ENCODE data around the gene TPCN2.
A peak's percentile ranks its signal among the peaks of the same experiment; 100 is the strongest.

Gene TPCN2

GRCh38 chr11:69153661-69154060 is 104.9 kb downstream of the TPCN2 start:
- peak; percentile 66 for DNase-seq

GRCh38 chr11:69154211-69154913 is 105.6 kb downstream of the TPCN2 start:
- DNase-seq, result no peak

GRCh38 chr11:69154938-69155301 is 106.2 kb downstream of the TPCN2 start:
- no peak for DNase-seq

- DNase-seq, result no peak
Measured at GRCh38 chr11:69155302-69156234, 106.8 kb downstream of the TPCN2 start, which contains the start of gene SMIM38. SMIM38 (plus strand) TSS chr11:69155935; CDS start chr11:69157847, 1,912 bp downstream.

GRCh38 chr11:69156235-69156639 is 107.5 kb downstream of the TPCN2 start:
- no peak for DNase-seq

GRCh38 chr11:69156673-69157155 is 108.0 kb downstream of the TPCN2 start:
- peak; percentile 16 for DNase-seq

GRCh38 chr11:69157156-69157821 is 108.6 kb downstream of the TPCN2 start:
- peak; percentile 60 for DNase-seq

GRCh38 chr11:69157822-69158231 is 109.1 kb downstream of the TPCN2 start:
- DNase-seq, result no peak

GRCh38 chr11:69158301-69159149 is 109.8 kb downstream of the TPCN2 start:
- no peak for DNase-seq

- DNase-seq, result no peak
Measured at GRCh38 chr11:69159150-69159852, 110.6 kb downstream of the TPCN2 start.

GRCh38 chr11:69160296-69161116 is 111.8 kb downstream of the TPCN2 start:
- no peak for DNase-seq

- DNase-seq, result no peak
Measured at GRCh38 chr11:69161117-69161407, 112.3 kb downstream of the TPCN2 start.

GRCh38 chr11:69162505-69162904 is 113.8 kb downstream of the TPCN2 start:
- DNase-seq, result no peak

GRCh38 chr11:69163842-69164241 is 115.1 kb downstream of the TPCN2 start:
- DNase-seq, result no peak

GRCh38 chr11:69164824-69165223 is 116.1 kb downstream of the TPCN2 start:
- DNase-seq, result no peak

GRCh38 chr11:69165775-69166174 is 117.0 kb downstream of the TPCN2 start:
- DNase-seq, result no peak

GRCh38 chr11:69166218-69167115 is 117.7 kb downstream of the TPCN2 start:
- peak; percentile 85 for DNase-seq

- no peak for DNase-seq
Measured at GRCh38 chr11:69167130-69167915, 118.6 kb downstream of the TPCN2 start.
